ENCODE results near the gene QRICH2. TPM values are rescaled to one million over a fixed set of nuclear protein-coding genes. Genes with fewer than 3 reads are reported as not detected.

The QRICH2 gene
- total RNA-seq, 4 donors from 2014 or later: 1.2 to 10.7 (median 3.1) TPM

- TF ChIP-seq POLR2A (IDR thresholded peaks at IDR 0.05) (peak in 1 of 2 donors; percentile 11), CTCF (IDR thresholded peaks at IDR 0.05) (no peak)
- peak overlapping the region; percentile 92 to 98 (median 95) for H3K27ac ChIP-seq
- peaks cover 0 to 20% (median 0%) of the 10 kb centered on the region in 3 donors for H3K36me3 ChIP-seq
- H3K4me3 ChIP-seq: peak overlapping the region; percentile 80 to 99 (median 92)
- peaks cover 10 to 68% (median 50%) of the 10 kb centered on the region in 4 donors for H3K4me1 ChIP-seq
- no peaks in the 10 kb centered on the region for H3K27me3 ChIP-seq
- DNase-seq: peak; percentile 55 to 80 (median 80)
- no peaks in the 10 kb centered on the region for H3K9me3 ChIP-seq
These were observed 42.3 kb downstream of the QRICH2 start for GRCh38 chr17:76265624-76266243.

- Histone ChIP-seq H3K4me1 (peaks cover 10 to 68% (median 48%) of the 10 kb centered on the region in 4 donors), H3K4me3 (peak within 1 kb of the TSS; percentile 80 to 99 (median 92)), H3K36me3 (peaks cover 0 to 12% (median 0%) of the 10 kb centered on the region in 3 donors), H3K27me3 (no peaks in the 10 kb centered on the region), H3K27ac (peak within 1 kb of the TSS; percentile 92 to 98 (median 95)), H3K9me3 (no peaks in the 10 kb centered on the region)
- TF ChIP-seq CTCF (IDR thresholded peaks at IDR 0.05) (no peak), POLR2A (IDR thresholded peaks at IDR 0.05) (peak; percentile 92 to 93)
- DNase-seq: peak; percentile 99 to 100 (median 99)
These were observed 43.1 kb downstream of the QRICH2 start, which contains the start of gene UBALD2 for GRCh38 chr17:76264755-76265623. UBALD2 (plus strand) TSS chr17:76265348; CDS start chr17:76265506, 158 bp downstream.

DNA sequence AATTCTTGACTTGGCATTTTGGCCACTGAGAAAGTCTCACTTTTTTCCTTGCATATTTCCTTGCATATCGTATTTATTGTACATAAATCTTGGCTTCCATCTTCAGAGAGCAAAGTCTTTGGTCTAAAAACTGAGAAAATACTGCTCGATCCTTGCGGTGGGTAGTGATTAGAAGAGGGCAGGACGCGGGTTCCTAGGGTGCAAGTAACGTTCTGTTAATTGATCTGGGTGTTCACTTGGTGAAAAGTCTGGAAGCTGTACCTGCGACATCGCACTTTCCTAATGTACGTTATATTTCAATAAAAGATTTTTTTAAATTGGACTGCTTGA lies 43.7 kb downstream of the QRICH2 start:
- Histone ChIP-seq H3K4me3 (peak overlapping the region in 2 of 4 donors; percentile 3 to 10), H3K4me1 (peaks cover 10 to 65% (median 42%) of the 10 kb centered on the region in 4 donors)
- DNase-seq: no peak

GRCh38 chr17:76263896-76264295 lies 44.2 kb downstream of the QRICH2 start:
- Histone ChIP-seq H3K27ac (peak overlapping the region; percentile 79 to 98 (median 92)), H3K4me1 (peaks cover 10 to 61% (median 37%) of the 10 kb centered on the region in 4 donors), H3K9me3 (no peaks in the 10 kb centered on the region), H3K27me3 (no peaks in the 10 kb centered on the region), H3K4me3 (no peak overlapping the region), H3K36me3 (peaks cover 0 to 1% (median 0%) of the 10 kb centered on the region in 3 donors)
- no peak for DNase-seq
- TF ChIP-seq CTCF (IDR thresholded peaks at IDR 0.05) (no peak), POLR2A (IDR thresholded peaks at IDR 0.05) (no peak)

More for the DNA sequence above, 43.7 kb downstream of the QRICH2 start:
- peaks cover 0 to 6% (median 0%) of the 10 kb centered on the region in 3 donors for H3K36me3 ChIP-seq
- H3K27ac ChIP-seq: peak overlapping the region; percentile 79 to 98 (median 92)
- H3K27me3 ChIP-seq: no peaks in the 10 kb centered on the region
- no peaks in the 10 kb centered on the region for H3K9me3 ChIP-seq
- TF ChIP-seq POLR2A (IDR thresholded peaks at IDR 0.05) (no peak), CTCF (IDR thresholded peaks at IDR 0.05) (no peak)

GRCh38 chr17:76262732-76263344 lies 45.2 kb downstream of the QRICH2 start:
- peak; percentile 60 to 88 (median 85) for DNase-seq
- H3K9me3 ChIP-seq: no peaks in the 10 kb centered on the region
- no peaks in the 10 kb centered on the region for H3K27me3 ChIP-seq
- TF ChIP-seq CTCF (IDR thresholded peaks at IDR 0.05) (no peak), POLR2A (IDR thresholded peaks at IDR 0.05) (peak; percentile 84 to 96)
- H3K36me3 ChIP-seq: no peaks in the 10 kb centered on the region
- H3K4me1 ChIP-seq: peaks cover 12 to 61% (median 27%) of the 10 kb centered on the region in 4 donors
- peak overlapping the region in 2 of 4 donors; percentile 39 to 42 for H3K4me3 ChIP-seq
- peak overlapping the region; percentile 79 to 98 (median 92) for H3K27ac ChIP-seq

Data from Peyer's patch (tissue), 4 donors.